ENCODE measurements around the gene GRAMD1B.

- TF ChIP-seq, protein P1, sequence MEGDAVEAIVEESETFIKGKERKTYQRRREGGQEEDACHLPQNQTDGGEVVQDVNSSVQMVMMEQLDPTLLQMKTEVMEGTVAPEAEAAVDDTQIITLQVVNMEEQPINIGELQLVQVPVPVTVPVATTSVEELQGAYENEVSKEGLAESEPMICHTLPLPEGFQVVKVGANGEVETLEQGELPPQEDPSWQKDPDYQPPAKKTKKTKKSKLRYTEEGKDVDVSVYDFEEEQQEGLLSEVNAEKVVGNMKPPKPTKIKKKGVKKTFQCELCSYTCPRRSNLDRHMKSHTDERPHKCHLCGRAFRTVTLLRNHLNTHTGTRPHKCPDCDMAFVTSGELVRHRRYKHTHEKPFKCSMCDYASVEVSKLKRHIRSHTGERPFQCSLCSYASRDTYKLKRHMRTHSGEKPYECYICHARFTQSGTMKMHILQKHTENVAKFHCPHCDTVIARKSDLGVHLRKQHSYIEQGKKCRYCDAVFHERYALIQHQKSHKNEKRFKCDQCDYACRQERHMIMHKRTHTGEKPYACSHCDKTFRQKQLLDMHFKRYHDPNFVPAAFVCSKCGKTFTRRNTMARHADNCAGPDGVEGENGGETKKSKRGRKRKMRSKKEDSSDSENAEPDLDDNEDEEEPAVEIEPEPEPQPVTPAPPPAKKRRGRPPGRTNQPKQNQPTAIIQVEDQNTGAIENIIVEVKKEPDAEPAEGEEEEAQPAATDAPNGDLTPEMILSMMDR (IDR thresholded peaks at IDR 0.05; ENCODE audit: low read depth, low read length, poor library complexity, severe bottlenecking), result peak; percentile 70
- TF ChIP-seq EZH2phosphoT487 (IDR thresholded peaks at IDR 0.05; ENCODE audit: borderline replicate concordance, low read length), result no peak
Observed at GRCh38 chr11:123478352-123478987, 48.4 kb downstream of the GRAMD1B start.

Measured in DOHH2 (cell line).